Skeletal muscle tissue (tissue), 4 donors: ENCODE data around the gene ZSWIM3. TPM values are rescaled to one million over a fixed set of nuclear protein-coding genes. Genes with fewer than 3 reads are reported as not detected.
"Not testable (repeated sequence)": the region's sequence is repeated elsewhere in the genome, so short reads cannot be mapped to it uniquely, and the experiment has no call there.

Source experiments
- H3K27ac ChIP-seq: one replicate; pipeline ENCODE4 v1.7.0; 2013; ENCODE audit warnings: mild to moderate bottlenecking, low read depth, low read length, inconsistent platforms
- H3K27me3 ChIP-seq, 3 donors: one replicate each; pipeline ENCODE4 v1.7.0; 2013; ENCODE audit warnings: low read length in 3 of 3; ENCODE audit not compliant: control insufficient read depth in 3 of 3, insufficient read depth in 3 of 3
- H3K36me3 ChIP-seq, 3 donors: one replicate each; pipeline ENCODE4 v1.7.0; 2013; ENCODE audit warnings: low read length in 3 of 3; ENCODE audit not compliant: control insufficient read depth in 3 of 3, insufficient read depth in 3 of 3
- H3K4me1 ChIP-seq, 3 donors: one replicate each; pipeline ENCODE4 v1.7.0; 2013; ENCODE audit warnings: low read length in 3 of 3, mild to moderate bottlenecking in 3 of 3; ENCODE audit not compliant: control insufficient read depth in 3 of 3, insufficient read depth in 3 of 3
- H3K4me3 ChIP-seq, 3 donors: one replicate each; pipeline ENCODE4 v1.7.0; 2013; ENCODE audit warnings: low read length in 3 of 3
- H3K9ac ChIP-seq, 3 donors: one replicate each; pipeline ENCODE4 v1.7.0; 2013; ENCODE audit warnings: low read length in 3 of 3, mild to moderate bottlenecking in 3 of 3, moderate library complexity in 2 of 3, low read depth in 1 of 3
- H3K9me3 ChIP-seq, 3 donors: one replicate each; pipeline ENCODE4 v1.7.0; 2013; ENCODE audit warnings: low read length in 3 of 3; ENCODE audit not compliant: control insufficient read depth in 3 of 3
- total RNA-seq: library from RNA; depleted of rRNA; stranded (reverse); fragments of >200 nt; gene quantifications from one replicate; pipeline ENCODE4 v1.2.3, GENCODE V29; 2014
- donor health status: Osteomylitis.

The ZSWIM3 gene
- total RNA-seq, 1 donor from 2014 or later, result 7.8 TPM

GRCh38 chr20:45829673-45830106, 27.7 kb upstream of the ZSWIM3 start:
- Histone ChIP-seq H3K27ac (peak overlapping the region; percentile 99), H3K4me1 (peaks cover 38 to 58% (median 50%) of the 10 kb centered on the region in 3 donors)
- H3K9me3 ChIP-seq, result not testable (repeated sequence)

GRCh38 chr20:45832619-45833018, 24.8 kb upstream of the ZSWIM3 start:
- Histone ChIP-seq H3K4me1 (peaks cover 43 to 56% (median 51%) of the 10 kb centered on the region in 3 donors), H3K36me3 (peaks cover 3 to 8% (median 7%) of the 10 kb centered on the region in 3 donors), H3K9me3 (no peaks in the 10 kb centered on the region), H3K4me3 (peak overlapping the region; percentile 73 to 94 (median 86)), H3K9ac (peak overlapping the region; percentile 83 to 96 (median 85)), H3K27me3 (no peaks in the 10 kb centered on the region), H3K27ac (peak overlapping the region; percentile 90)

More at GRCh38 chr20:45829673-45830106, 27.7 kb upstream of the ZSWIM3 start:
- not testable (repeated sequence) for H3K4me3 ChIP-seq, H3K9ac ChIP-seq, H3K27me3 ChIP-seq
- H3K36me3 ChIP-seq, result peaks cover 2 to 14% (median 9%) of the 10 kb centered on the region in 3 donors

GRCh38 chr20:45833030-45833882, 24.2 kb upstream of the ZSWIM3 start, which contains the start of gene SNX21:
SNX21 (plus strand) TSS chr20:45833799; CDS start chr20:45833920, 121 bp downstream.
- peak within 1 kb of the TSS; percentile 83 to 96 (median 85) for H3K9ac ChIP-seq
- no peaks in the 10 kb centered on the region for H3K27me3 ChIP-seq
- H3K36me3 ChIP-seq, result peaks cover 3 to 10% (median 8%) of the 10 kb centered on the region in 3 donors
- H3K9me3 ChIP-seq, result no peaks in the 10 kb centered on the region
- peak within 1 kb of the TSS; percentile 90 for H3K27ac ChIP-seq
- peaks cover 43 to 50% (median 45%) of the 10 kb centered on the region in 3 donors for H3K4me1 ChIP-seq
- H3K4me3 ChIP-seq, result peak within 1 kb of the TSS; percentile 86 to 94 (median 86)

- H3K27me3 ChIP-seq, result no peaks in the 10 kb centered on the region
- peaks cover 37 to 44% (median 38%) of the 10 kb centered on the region in 3 donors for H3K4me1 ChIP-seq
- H3K27ac ChIP-seq, result peak overlapping the region; percentile 90
Measured at GRCh38 chr20:45833883-45834796, 23.3 kb upstream of the ZSWIM3 start.

GRCh38 chr20:45834797-45835161, 22.6 kb upstream of the ZSWIM3 start:
- no peaks in the 10 kb centered on the region for H3K27me3 ChIP-seq
- H3K9ac ChIP-seq, result peak overlapping the region; percentile 83 to 96 (median 85)
- peaks cover 3 to 15% (median 11%) of the 10 kb centered on the region in 3 donors for H3K36me3 ChIP-seq
- H3K9me3 ChIP-seq, result no peaks in the 10 kb centered on the region
- peaks cover 37 to 44% (median 38%) of the 10 kb centered on the region in 3 donors for H3K4me1 ChIP-seq
- peak overlapping the region; percentile 86 to 94 (median 86) for H3K4me3 ChIP-seq
- H3K27ac ChIP-seq, result peak overlapping the region; percentile 90

More at GRCh38 chr20:45833883-45834796, 23.3 kb upstream of the ZSWIM3 start:
- H3K9ac ChIP-seq, result peak overlapping the region; percentile 83 to 96 (median 85)
- peak overlapping the region; percentile 86 to 94 (median 86) for H3K4me3 ChIP-seq
- no peaks in the 10 kb centered on the region for H3K9me3 ChIP-seq
- H3K36me3 ChIP-seq, result peaks cover 3 to 14% (median 10%) of the 10 kb centered on the region in 3 donors

GRCh38 chr20:45835329-45835765, 22.1 kb upstream of the ZSWIM3 start:
- Histone ChIP-seq H3K9ac (peak overlapping the region; percentile 83 to 96 (median 85)), H3K9me3 (no peaks in the 10 kb centered on the region), H3K36me3 (peaks cover 8 to 21% (median 14%) of the 10 kb centered on the region in 3 donors), H3K4me3 (peak overlapping the region; percentile 86 to 94 (median 86)), H3K27ac (peak overlapping the region; percentile 90), H3K27me3 (no peaks in the 10 kb centered on the region), H3K4me1 (peaks cover 37 to 44% (median 40%) of the 10 kb centered on the region in 3 donors)

GRCh38 chr20:45835825-45836224, 21.6 kb upstream of the ZSWIM3 start:
- Histone ChIP-seq H3K9me3 (no peaks in the 10 kb centered on the region), H3K27me3 (no peaks in the 10 kb centered on the region), H3K36me3 (peaks cover 11 to 26% (median 15%) of the 10 kb centered on the region in 3 donors), H3K27ac (peak overlapping the region; percentile 90), H3K4me3 (peak overlapping the region; percentile 86 to 94 (median 86)), H3K9ac (peak overlapping the region; percentile 83 to 96 (median 85)), H3K4me1 (peaks cover 37 to 45% (median 45%) of the 10 kb centered on the region in 3 donors)

- H3K4me1 ChIP-seq, result peaks cover 39 to 52% (median 52%) of the 10 kb centered on the region in 3 donors
- no peaks in the 10 kb centered on the region for H3K9me3 ChIP-seq
- H3K27ac ChIP-seq, result peak overlapping the region; percentile 3
- peak overlapping the region; percentile 6 to 40 (median 8) for H3K4me3 ChIP-seq
- H3K9ac ChIP-seq, result peak overlapping the region; percentile 1 to 65 (median 41)
- H3K27me3 ChIP-seq, result no peaks in the 10 kb centered on the region
- H3K36me3 ChIP-seq, result peaks cover 21 to 35% (median 24%) of the 10 kb centered on the region in 3 donors
Measured at GRCh38 chr20:45836841-45837240, 20.6 kb upstream of the ZSWIM3 start.

- peak overlapping the region in 1 of 3 donors; percentile 8 for H3K9ac ChIP-seq
- H3K27me3 ChIP-seq, result no peaks in the 10 kb centered on the region
- H3K9me3 ChIP-seq, result no peaks in the 10 kb centered on the region
- no peak overlapping the region for H3K4me3 ChIP-seq
- peaks cover 35 to 55% (median 44%) of the 10 kb centered on the region in 3 donors for H3K4me1 ChIP-seq
- H3K27ac ChIP-seq, result peak overlapping the region; percentile 58
- peaks cover 48 to 53% (median 49%) of the 10 kb centered on the region in 3 donors for H3K36me3 ChIP-seq
Measured at GRCh38 chr20:45840700-45841198, 16.7 kb upstream of the ZSWIM3 start.
